AG04450 (cell line): ENCODE data around the gene TPST1. TPM values are rescaled to one million over a fixed set of nuclear protein-coding genes. Genes with fewer than 3 reads are reported as not detected.

ENCODE experiments used
- CTCF ChIA-PET: fragments of 300-600, 350-600 bp; formaldehyde crosslinking; extraction: SDS; loops from one replicate; lab custom pipeline; 2022; ENCODE audit warnings: antibody characterized with exemption, inconsistent platforms; lab: Charles Lee
- POLR2A ChIA-PET: fragments of 350-600 bp; formaldehyde crosslinking; extraction: SDS; loops from one replicate; lab custom pipeline; 2021; ENCODE audit warnings: antibody characterized with exemption, inconsistent platforms; lab: Yijun Ruan, JAX
- DNase-seq: peaks from one replicate; pipeline ENCODE4 v3.0.0-alpha.2; 2011; ENCODE audit warnings: low read depth, low spot score
- H3K27ac ChIP-seq: one replicate; pipeline ENCODE4 v1.5.1; 2012; ENCODE audit warnings: low read depth, low read length, control low read depth
- H3K27me3 ChIP-seq: one replicate; pipeline ENCODE4 v1.6.0; 2012; ENCODE audit warnings: low read length; ENCODE audit not compliant: control insufficient read depth, insufficient read depth
- H3K4me3 ChIP-seq: 2 replicates; pipeline ENCODE4 v1.5.1; 2011; ENCODE audit warnings: mild to moderate bottlenecking, low read depth, low read length, control low read depth
- H3K9me3 ChIP-seq: 2 replicates; pipeline ENCODE4 v1.5.1; 2012; ENCODE audit warnings: low read length; ENCODE audit not compliant: control insufficient read depth, insufficient read depth
- polyA plus RNA-seq: library from polyadenylated mRNA; depleted of rRNA; stranded (reverse); fragments of >200 nt; gene quantifications from 2 replicates; pipeline ENCODE4 v1.2.3, GENCODE V29; 2011
- TF ChIP-seq, protein P1 (sequence below): IDR thresholded peaks from 2 replicates; pipeline ENCODE4 v1.5.1; 2011; ENCODE audit warnings: low read depth, low read length, control low read depth, inconsistent platforms

TPST1 gene
- polyA plus RNA-seq, 1 experiment = 129 TPM

DNA sequence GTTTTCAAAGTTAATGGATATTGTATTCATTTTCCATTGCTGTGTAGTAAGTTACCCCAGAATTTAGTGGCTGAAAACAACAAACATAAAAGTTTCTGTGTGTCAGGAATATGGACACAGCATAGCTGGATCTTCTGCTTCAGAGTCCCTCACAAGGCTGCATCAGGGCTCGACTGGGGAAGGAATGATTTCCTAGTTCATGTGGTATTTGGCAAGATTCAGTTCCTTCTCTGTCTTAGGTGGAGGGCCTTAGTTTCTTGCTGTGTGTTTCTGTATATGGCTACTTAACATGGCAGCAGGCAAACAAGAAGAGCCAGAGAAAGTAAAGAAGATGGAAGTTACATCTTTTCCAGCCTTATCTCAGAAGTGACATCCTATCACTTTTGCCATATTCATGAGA, 51.1 kb downstream of the TPST1 start:
- Histone ChIP-seq H3K27ac (no peak overlapping the region), H3K9me3 (no peaks in the 10 kb centered on the region), H3K27me3 (no peaks in the 10 kb centered on the region), H3K4me3 (no peak overlapping the region)
- POLR2A ChIA-PET = no interaction called here
- DNase-seq = no peak
- CTCF ChIA-PET = no interaction called here
- TF ChIP-seq, protein P1, sequence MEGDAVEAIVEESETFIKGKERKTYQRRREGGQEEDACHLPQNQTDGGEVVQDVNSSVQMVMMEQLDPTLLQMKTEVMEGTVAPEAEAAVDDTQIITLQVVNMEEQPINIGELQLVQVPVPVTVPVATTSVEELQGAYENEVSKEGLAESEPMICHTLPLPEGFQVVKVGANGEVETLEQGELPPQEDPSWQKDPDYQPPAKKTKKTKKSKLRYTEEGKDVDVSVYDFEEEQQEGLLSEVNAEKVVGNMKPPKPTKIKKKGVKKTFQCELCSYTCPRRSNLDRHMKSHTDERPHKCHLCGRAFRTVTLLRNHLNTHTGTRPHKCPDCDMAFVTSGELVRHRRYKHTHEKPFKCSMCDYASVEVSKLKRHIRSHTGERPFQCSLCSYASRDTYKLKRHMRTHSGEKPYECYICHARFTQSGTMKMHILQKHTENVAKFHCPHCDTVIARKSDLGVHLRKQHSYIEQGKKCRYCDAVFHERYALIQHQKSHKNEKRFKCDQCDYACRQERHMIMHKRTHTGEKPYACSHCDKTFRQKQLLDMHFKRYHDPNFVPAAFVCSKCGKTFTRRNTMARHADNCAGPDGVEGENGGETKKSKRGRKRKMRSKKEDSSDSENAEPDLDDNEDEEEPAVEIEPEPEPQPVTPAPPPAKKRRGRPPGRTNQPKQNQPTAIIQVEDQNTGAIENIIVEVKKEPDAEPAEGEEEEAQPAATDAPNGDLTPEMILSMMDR = no peak

DNA sequence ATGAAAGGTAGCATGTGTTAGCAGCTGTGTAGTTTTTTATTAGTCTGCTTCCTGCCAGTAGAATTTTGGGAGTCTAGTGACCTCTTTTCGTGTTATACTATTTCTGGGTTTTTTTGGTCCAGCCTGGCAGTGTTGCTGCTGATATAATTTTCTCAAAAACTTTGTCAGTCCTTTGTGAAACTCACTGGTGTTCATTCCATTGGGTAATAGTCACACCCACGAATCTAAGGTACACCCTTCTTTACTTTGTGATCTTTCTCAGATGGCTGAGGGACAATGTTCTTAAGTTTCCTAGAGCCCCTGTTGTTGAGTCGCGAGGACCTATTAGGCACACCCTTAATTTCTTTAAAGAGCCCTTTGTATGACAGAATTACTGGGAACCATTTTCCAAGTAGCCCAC, 52.3 kb downstream of the TPST1 start:
- DNase-seq = no peak
- H3K9me3 ChIP-seq = no peaks in the 10 kb centered on the region
- TF ChIP-seq, protein P1 = no peak
- H3K27ac ChIP-seq = no peak overlapping the region
- no peak overlapping the region for H3K4me3 ChIP-seq
- H3K27me3 ChIP-seq = no peaks in the 10 kb centered on the region
- CTCF ChIA-PET = no interaction called here
- POLR2A ChIA-PET = interaction anchor here (0.7 kb wide), 1 partner anchor 18 kb away, joined by 3 read pairs; no protein-coding TSS in a partner anchor

- Histone ChIP-seq H3K27me3 (no peaks in the 10 kb centered on the region), H3K27ac (no peak overlapping the region), H3K9me3 (no peaks in the 10 kb centered on the region), H3K4me3 (no peak overlapping the region)
- no peak for DNase-seq
- ChIA-PET POLR2A (interaction anchor here (0.7 kb wide), 1 partner anchor 19 kb away, joined by 3 read pairs; no protein-coding TSS in a partner anchor), CTCF (no interaction called here)
- TF ChIP-seq, protein P1 = no peak
Measured at GRCh38 chr7:66258409-66258808, 53.3 kb downstream of the TPST1 start.

DNA sequence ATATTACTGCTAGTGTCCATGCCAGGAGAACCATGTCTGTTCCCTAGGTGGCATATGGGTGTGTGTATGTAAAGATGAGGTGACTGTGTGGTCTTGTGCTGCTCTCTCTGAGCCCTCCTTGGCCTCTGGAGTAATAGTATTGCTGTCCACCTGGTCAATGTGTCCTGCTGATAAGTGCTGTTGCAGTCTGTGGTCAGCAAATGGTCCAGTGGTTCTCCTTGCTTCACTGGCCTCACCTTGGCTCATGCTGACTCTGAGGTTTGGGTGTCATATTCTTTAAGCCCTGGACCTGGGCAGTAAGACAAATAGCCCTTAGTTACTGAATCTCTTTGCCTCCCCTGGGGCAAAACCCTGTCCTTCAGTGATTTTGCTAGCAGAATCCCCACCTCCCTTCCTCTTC, 56.8 kb downstream of the TPST1 start:
- POLR2A ChIA-PET = no interaction called here
- H3K27ac ChIP-seq = no peak overlapping the region
- DNase-seq = no peak
- peaks cover 16% of the 10 kb centered on the region for H3K9me3 ChIP-seq
- CTCF ChIA-PET = no interaction called here
- H3K27me3 ChIP-seq = no peaks in the 10 kb centered on the region
- TF ChIP-seq, protein P1 = no peak
- no peak overlapping the region for H3K4me3 ChIP-seq

DNA sequence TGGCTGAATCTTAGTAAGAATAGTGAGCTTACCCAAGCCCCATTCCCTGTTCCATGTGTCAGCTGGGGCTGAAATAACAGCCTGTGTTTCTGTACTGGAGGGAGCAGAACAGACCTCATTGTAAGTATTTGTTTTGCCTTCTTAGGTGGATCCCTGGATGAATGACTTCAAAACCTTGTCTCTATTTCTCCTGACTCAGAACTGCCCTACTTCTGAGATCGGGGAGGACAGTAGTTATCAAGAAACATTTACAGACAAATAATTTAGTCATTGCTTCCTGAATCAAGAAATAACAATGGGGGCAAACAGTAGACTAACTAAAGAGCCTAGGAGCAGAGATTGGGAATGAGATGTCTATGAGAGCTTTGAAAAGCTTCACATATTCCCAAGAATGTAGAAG, 58.8 kb downstream of the TPST1 start:
- no peak overlapping the region for H3K27ac ChIP-seq
- no peaks in the 10 kb centered on the region for H3K27me3 ChIP-seq
- ChIA-PET POLR2A (no interaction called here), CTCF (no interaction called here)
- peaks cover 16% of the 10 kb centered on the region for H3K9me3 ChIP-seq
- DNase-seq = no peak
- TF ChIP-seq, protein P1 = no peak
- no peak overlapping the region for H3K4me3 ChIP-seq
